ENCODE measurements around the gene FTCD.
A peak's percentile ranks its signal among the peaks of the same experiment; 100 is the strongest.
"Not testable (repeated sequence)": the region's sequence is repeated elsewhere in the genome, so short reads cannot be mapped to it uniquely, and the experiment has no call there.

The FTCD gene

GRCh38 chr21:46188226-46189212 is 33.1 kb upstream of the FTCD start:
- DNase-seq (ENCODE audit: low read depth in 2 of 2) = no peak

GRCh38 chr21:46187814-46188213 is 32.4 kb upstream of the FTCD start:
- no peak for DNase-seq (ENCODE audit: low read depth in 2 of 2)

- no peak for DNase-seq (ENCODE audit: low read depth in 2 of 2)
Observed at GRCh38 chr21:46187261-46187660, 31.9 kb upstream of the FTCD start.

GRCh38 chr21:46185716-46186115 is 30.3 kb upstream of the FTCD start:
- no peak for DNase-seq (ENCODE audit: low read depth in 2 of 2)

- peak; percentile 71 for DNase-seq (ENCODE audit: low read depth in 2 of 2)
Observed at GRCh38 chr21:46184625-46185555, 29.5 kb upstream of the FTCD start.

GRCh38 chr21:46183910-46184624 is 28.7 kb upstream of the FTCD start, which contains the start of gene SPATC1L:
Gene SPATC1L (minus strand): TSS chr21:46184459. CDS start chr21:46182816, 1,643 bp downstream.
- peak; percentile 47 to 49 for DNase-seq (ENCODE audit: low read depth in 2 of 2)

GRCh38 chr21:46183337-46183909 is 28.0 kb upstream of the FTCD start:
- not testable (repeated sequence) for DNase-seq (ENCODE audit: low read depth in 2 of 2)

GRCh38 chr21:46182548-46183336 is 27.4 kb upstream of the FTCD start:
- no peak for DNase-seq (ENCODE audit: low read depth in 2 of 2)

- no peak for DNase-seq (ENCODE audit: low read depth in 2 of 2)
Observed at GRCh38 chr21:46181953-46182547, 26.7 kb upstream of the FTCD start.

GRCh38 chr21:46181436-46181835 is 26.1 kb upstream of the FTCD start:
- DNase-seq (ENCODE audit: low read depth in 2 of 2) = no peak

- no peak for DNase-seq (ENCODE audit: low read depth in 2 of 2)
Observed at GRCh38 chr21:46180778-46181391, 25.5 kb upstream of the FTCD start.

- DNase-seq (ENCODE audit: low read depth in 2 of 2) = no peak
Observed at GRCh38 chr21:46180079-46180722, 24.8 kb upstream of the FTCD start.

GRCh38 chr21:46179708-46180078 is 24.3 kb upstream of the FTCD start:
- DNase-seq (ENCODE audit: low read depth in 2 of 2) = no peak

- DNase-seq (ENCODE audit: low read depth in 2 of 2) = no peak
Observed at GRCh38 chr21:46178961-46179360, 23.6 kb upstream of the FTCD start.

- DNase-seq (ENCODE audit: low read depth in 2 of 2) = not testable (repeated sequence)
Observed at GRCh38 chr21:46176443-46177129, 21.2 kb upstream of the FTCD start.

GRCh38 chr21:46173573-46173972 is 18.2 kb upstream of the FTCD start:
- DNase-seq (ENCODE audit: low read depth in 2 of 2) = no peak

- DNase-seq (ENCODE audit: low read depth in 2 of 2) = no peak
Observed at GRCh38 chr21:46172863-46173528, 17.6 kb upstream of the FTCD start.

Data from fibroblast of skin of left biceps (primary cell).